Glomerular visceral epithelial cell (primary cell): Measurements from ENCODE around the gene GLIPR1L2.
A peak's percentile ranks its signal among the peaks of the same experiment; 100 is the strongest.
"Not testable (repeated sequence)": the region's sequence is repeated elsewhere in the genome, so short reads cannot be mapped to it uniquely, and the experiment has no call there.

Source experiments
- DNase-seq: peaks from one replicate; pipeline ENCODE4 v3.0.0-alpha.2; 2016; ENCODE audit errors: extremely low spot score

The GLIPR1L2 gene

DNA sequence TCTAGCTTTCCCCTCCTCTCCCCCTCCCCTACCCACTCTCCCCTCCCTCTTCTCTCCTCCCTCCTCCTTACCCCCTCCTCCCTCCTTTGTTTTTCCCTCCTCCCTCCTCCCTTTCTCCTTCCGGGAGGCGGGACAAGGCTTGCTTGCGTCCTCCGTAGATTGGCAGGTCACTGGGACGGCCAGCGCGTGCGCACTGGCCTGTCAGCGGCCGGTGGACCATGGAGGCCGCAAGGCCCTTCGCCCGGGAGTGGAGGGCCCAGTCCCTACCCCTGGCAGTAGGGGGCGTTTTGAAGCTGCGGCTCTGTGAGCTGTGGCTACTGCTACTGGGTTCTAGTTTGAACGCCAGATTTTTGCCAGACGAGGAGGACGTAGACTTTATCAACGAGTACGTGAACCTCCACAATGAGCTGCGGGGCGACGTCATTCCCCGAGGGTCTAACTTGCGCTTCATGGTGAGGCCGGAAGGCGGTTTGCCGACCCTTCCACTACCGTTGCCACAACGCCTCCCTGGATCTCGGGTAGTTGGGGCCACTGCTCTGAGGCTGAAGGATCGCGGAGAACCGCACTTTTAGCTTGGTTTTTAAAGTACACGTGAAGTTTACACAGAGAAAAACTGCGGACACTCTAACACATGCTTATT is at the start of gene GLIPR1L2:
Gene GLIPR1L2, plus strand, starts transcription at position 191 of the 640 bp plus-strand sequence. Its CDS starts 28 bp downstream, at position 219.
- DNase-seq = peak; percentile 97

DNA sequence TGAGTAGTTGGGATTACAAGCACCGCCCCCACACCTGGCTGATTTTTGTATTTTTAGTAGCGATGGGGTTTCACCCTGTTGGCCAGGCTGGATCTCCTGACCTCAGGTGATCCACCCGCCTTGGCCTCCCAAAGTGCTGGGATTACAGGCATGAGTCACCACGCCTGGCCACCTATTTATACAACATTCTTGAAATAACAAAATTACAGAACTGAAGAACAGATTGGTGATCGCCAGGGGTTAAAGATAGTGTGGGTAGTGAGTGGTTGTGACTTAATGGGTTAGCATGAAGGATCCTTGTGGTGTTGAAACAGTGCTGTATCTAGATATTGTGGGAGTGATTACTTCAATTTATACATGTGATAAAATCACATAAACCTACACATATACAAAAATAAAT is 49.0 kb upstream of the GLIPR1L2 start:
- no peak for DNase-seq

DNA sequence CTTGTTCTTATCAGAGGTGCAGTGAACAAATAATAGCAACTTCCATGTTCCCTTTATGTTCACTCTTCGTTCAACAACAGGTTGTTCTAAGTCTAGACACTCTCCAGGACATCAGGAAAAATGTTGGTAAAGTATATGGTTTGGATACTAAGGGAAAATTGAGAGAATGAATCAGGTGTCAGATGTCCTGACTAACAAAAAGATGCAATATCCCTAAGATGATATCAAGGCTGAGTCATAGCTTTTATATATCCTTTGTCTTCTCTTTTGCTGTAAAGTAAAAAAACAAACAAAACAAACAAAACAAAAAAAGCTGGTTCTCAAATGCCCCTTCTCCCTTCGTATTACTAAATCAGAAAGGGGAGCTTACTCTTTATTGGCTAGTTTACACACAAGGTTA is 45.4 kb upstream of the GLIPR1L2 start:
- no peak for DNase-seq

DNA sequence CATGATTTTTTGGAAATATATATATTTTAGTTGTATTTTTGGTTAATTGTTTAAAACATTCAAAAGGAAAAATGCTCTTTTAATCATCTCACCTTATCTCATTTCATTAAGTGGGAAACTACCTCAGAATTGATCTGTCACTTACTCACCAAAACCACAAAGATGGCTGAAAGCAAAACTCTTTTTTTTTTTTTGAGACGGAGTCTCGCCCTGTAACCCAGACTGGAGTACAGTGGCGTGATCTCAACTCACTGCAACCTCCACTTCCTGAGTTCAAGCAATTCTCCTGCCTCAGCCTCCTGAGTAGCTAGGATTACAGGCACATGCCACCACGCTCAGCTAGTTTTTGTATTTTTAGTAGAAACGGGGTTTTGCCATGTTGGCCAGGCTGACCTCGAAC is 44.7 kb upstream of the GLIPR1L2 start:
- not testable (repeated sequence) for DNase-seq

DNA sequence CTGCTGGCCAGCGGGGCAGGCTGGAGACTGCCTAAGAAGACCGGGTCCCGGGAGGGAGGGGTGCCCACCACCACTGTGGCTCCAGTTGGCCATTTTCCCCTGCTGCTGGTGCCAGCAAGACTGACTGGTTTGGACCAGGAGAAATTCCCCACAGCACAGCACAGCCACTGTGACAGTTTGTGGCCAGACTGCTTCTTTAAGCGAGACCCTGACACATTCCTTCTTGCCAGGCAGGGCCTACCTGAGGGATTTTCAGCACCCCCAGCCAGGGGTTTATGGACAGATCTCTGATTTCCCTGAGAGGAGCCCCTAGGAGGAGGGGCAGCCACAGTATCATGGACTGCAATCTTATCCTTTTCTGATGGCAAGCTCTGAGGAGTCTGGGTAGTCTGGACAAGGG is 40.9 kb upstream of the GLIPR1L2 start:
- DNase-seq = no peak

DNA sequence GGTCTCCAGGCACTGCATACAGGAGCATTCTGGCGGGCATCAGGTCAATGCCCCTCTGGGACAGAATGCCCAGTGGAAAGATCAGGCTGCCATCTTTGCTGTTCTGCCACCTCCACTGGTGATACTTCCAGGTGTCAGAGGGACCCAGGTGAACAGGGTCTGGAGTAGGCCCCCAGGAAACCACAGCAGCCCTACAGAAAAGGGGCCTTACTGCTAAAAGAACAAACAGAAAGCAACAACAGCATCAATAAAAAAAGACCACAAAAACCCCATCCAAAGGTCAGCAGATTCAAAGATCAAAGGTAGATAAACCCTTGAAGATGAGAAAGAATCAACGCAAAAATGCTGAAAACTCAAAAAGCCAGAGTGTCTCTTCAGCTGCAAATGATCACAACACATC is 40.5 kb upstream of the GLIPR1L2 start:
- no peak for DNase-seq

DNA sequence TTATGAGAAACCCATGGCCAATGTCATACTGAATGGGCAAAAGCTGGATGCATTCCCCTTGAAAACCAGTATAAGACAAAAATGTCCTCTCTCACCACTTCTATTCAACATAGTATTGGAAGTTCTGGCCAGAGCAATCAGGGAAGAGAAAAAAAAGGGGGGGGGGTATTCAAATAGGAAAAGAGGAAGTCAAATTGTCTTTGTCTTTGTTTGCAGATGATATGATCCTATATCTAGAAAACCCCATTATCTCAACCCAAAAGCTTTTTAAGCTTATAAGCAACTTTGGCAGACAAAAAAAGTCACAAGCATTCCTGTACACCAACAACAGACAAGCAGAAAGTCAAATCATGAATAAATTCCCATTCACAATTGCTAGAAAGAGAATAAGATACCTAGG is 36.9 kb upstream of the GLIPR1L2 start:
- no peak for DNase-seq

DNA sequence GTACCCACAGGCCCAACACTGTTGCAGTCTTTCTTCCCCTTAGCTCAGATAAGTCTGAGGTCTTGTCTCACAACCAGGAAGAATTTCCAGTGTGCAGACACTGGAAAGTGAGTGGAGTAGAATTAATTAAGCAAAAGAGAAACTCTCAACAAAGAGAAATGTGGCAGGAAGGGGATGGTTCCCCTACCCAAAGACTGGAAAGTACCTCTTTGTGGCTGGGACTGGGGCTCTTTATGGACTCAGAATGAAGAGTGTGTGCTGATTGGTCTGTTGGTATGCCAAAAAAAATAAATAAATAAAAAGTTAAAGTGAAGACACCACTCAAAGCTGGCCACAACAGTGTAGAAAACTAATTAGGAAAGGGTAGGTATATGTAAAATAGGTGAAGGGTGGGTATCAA is 30.0 kb upstream of the GLIPR1L2 start:
- no peak for DNase-seq

DNA sequence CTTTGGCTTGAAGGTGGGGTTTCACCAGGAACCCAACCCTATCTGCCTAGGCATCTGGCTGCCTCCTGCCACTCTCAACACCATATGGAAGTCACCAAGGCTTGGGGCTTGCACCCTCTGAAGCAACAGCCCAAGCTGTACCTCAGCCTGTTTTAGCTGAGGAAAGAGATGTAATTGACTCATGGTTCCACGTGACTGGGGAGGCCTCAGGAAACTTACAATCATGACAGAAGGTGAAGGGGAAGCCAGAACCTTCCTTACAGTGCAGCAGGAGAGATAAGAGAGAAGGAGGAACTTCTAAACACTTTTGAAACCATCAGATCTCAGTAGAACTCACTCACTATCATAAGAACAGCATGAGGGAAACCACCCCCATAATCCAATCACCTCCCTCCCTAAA is 29.5 kb upstream of the GLIPR1L2 start:
- DNase-seq = no peak

DNA sequence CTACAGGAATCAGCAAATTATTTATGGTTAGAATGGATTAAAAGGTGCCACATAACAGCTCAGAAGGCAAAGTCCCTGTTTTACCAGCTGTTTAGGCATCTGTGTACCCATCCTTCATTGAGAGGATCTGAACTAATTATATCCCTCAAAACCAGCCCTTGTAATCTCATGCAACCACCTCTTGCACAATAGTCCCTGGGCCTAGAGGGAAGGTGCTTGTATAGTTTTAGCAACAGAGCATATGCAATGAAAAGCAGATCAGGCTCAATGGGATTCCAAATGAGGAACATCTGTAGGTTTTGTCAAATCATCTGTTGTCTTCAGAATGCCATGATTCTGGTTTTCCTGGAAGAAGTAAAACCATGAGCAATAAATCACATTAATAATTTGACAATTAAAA is 26.0 kb upstream of the GLIPR1L2 start:
- no peak for DNase-seq

DNA sequence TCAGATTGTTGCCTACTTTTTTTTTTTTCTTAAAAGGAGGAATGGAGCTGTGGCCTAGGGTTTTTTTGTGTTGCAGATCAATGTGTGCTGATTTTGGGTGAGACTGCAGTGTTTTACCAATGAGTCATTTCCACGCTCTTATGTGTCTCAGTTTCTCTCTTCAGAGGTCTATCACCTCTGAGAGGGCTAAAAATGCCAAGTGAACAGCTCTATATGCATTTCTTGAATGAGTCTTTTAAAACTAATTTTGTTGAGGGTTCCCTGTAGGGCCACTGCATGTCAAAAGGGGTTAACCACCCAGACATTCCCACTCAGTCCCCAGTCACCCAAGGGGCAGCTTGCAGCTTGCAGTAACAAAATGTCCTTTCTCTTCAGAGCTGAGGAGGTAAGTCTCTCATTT is 24.3 kb upstream of the GLIPR1L2 start:
- no peak for DNase-seq

DNA sequence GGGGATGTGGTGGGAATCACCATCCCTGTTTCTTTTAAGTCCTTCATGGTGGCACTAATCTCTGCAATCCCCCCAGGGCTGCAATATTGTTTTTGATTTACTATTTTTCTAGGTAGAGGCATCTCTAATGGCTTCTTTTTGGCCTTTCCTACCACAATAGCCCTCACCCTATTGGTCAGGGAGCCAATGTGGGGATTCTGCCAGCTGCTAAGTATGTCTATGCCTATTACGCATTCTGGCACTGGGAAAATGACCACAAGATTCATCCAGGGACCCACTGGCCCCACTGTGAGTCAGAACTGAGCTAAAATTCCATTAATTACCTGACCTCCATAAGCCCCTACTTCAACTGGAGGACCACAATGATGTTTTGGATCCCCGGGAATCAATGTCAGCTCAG is 15.9 kb upstream of the GLIPR1L2 start:
- DNase-seq = no peak

DNA sequence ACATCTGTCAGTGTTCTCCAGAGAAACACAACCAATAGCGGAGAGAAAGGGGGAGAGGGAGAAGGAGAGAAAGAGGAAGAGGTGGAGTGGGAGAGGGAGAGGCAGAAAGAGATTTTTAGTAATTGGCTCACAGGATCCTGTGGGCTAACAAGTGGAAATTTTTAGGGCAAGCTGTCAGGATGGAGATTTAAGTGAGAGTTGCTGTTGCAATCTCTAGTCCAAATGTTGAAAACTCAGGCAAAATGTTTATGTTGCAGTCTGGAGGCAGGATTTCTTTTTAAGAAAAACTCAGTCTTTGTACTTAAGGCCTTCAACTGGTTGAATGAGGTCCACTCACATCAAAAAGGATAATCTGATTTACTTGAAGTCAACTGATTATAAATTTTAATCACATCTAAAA is 12.5 kb upstream of the GLIPR1L2 start:
- DNase-seq = no peak

DNA sequence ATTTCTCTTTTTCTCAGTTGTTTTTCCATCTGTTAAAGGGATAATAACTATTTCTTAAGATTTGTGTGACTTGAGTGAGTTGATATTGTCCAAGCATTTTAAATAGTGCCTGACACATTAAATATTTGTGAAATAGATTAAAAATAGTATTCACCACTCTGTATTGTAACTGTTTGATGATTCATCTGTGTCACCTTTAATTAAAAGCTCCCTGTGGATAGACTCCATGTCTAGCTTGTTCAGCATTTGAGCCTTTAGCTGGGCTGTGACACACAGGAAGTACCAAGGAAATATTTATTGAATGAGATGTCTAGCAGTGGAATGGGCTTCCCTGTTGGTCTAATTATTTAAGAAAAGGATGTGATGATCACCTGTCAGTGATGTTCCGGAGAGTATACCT is 1.8 kb upstream of the GLIPR1L2 start:
- DNase-seq = peak; percentile 12

DNA sequence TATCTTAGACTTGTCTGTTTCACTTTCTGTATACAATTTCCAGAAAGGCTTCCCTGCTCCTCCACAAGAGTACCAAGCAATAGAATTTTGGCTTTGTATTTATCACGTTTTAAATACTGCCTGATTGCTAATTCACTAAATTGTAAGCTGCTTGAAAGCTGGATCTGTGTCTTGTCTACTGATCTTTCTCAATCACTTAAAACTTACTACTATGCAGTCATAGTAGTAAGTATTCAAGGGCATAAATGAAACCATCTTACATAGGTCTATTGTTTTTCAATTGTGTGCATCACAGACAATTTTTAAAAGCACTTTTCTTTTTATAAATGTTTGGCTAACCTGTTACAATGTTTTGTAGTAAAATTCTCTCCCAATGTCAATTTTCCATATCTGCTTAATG is 1.2 kb upstream of the GLIPR1L2 start:
- no peak for DNase-seq

DNA sequence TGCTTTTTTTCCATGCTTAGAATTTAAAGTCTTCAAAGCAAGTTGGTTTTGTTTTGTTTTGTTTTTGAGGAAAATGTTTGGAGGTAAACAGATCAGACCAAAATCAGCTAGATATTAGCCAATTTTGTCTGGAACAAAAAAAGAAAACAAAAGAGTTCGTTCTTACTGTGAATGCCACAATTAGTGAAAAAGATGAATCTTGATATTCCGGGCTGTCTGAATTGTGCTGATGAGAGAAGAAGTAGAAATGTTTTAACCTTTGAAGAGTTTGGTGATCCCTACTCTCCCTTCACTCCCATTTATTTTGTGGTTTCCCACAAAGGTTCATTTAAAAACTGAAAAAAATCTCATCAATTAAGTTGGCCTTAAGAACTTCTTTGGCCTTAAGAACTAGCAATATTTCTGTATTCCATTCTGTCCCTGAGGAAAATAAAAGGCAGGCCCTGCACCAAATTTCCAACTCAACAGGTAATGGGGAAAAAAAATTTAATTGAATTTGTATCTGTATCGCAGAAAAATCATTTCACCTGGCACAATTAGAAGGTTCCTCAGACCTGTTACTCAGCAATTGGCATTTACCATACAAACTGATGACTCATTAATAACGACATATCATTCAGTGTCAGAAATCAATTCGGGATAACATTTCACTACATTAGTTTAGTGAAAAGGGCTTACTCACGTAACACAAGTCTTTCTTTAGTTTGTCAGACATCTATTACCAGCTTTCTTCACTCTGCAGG is 562 bp upstream of the GLIPR1L2 start:
- DNase-seq = no peak

DNA sequence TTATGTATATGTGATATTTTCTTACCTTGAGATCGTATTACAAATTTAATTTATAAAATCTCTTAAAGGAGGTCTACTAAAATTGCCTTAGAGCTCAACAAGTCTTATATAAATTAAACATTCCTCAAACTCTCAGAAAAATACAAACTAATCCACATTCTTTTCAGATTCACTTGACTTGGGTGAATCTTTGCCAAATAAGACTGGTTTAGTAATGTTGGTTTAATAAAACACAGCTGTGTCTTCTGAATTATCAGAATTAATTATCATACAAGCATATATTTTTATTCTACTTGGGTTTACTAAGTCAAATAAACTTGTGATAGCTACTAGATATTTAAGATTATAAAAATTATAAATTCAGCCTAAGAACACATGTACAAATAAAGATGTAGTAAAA is 13.3 kb downstream of the GLIPR1L2 start:
- no peak for DNase-seq

DNA sequence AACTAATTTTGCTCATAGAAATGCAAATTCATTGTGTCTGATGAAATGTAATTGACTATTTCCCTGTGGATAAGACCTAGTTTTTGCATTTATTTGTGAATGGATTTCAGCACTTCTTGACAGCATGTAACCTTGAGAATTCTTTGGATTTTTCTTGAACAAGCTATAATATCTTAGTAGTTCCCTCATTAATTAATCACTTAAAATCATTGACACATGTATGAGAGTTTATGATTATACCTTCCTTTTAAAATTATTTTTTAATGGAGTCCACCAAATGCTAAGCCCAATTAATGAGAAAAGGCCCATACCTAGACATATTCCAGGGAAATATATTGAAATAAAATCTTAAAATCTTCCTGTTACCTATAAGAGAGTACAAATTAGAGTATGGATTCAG is 16.8 kb downstream of the GLIPR1L2 start:
- DNase-seq = no peak

DNA sequence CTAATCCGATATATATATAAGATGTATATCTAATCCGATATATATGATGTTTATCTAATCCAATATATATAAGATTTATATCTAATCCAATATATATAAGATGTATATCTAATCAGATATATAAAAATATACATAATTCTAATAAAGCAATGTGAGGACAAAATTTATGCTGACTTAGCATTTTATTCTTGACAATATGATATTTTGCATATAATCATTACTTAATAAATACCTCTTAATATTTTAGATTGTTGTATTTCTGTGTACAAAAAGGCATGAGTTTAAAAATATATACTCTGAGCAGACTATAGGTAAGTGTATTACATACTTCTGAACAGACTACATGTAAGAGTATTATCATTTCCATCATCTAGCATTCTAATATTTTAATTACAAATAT is 18.9 kb downstream of the GLIPR1L2 start:
- no peak for DNase-seq

DNA sequence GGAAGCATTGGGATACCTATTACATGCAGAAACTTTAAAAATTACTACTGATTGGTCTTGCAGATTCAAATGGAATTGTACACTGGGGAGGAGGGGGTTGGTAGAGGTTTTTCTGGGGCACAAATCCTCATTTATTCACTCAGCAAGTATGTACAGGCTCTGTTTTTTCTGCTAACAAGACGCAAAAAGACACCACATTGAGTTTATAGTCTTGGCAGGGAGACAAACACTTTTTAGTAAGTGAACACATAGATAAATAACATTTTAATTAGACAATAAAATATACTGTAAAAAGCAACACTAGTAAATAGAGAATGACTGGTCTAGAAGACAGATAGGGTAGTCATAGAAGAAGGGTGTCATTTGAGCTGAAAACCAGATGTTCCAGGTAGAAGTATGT is 23.8 kb downstream of the GLIPR1L2 start:
- DNase-seq = no peak

DNA sequence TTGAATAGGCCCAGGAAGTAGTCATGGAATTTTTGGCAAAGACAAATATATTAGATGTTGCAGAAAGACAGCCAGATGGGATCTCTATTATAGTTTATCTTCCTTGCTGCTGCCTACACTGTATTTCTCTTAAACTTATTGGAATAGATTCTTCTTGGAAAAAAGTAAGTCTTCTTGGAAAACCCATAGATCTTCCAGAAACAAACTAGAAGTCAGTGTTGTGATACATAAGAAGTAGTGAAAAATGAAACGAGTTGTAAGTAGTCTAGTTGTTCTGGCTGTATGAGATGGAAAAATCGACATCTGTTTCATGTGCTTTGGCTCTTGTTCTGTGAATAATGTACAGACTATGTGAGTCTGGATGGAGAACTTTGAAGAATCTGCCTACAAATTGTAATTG is 29.0 kb downstream of the GLIPR1L2 start:
- DNase-seq = no peak

DNA sequence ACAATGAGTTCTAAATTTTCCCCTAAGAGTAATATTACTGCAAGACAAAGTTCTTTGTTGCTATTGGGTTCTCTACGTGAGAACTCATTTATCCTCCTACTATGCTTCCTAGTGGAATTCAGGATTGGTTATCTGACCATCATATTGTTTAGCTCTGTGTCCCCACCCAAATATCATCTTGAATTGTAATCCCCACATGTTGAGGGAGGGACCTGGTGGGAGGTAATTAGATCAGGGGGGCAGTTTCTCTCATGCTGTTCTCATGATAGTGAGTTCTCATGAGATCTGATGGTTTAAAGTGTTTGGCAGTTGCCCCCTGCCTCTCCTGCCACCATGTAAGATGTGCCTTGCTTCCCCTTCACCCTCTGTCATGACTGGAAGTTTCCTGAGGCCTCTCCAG is 36.6 kb downstream of the GLIPR1L2 start:
- DNase-seq = no peak

DNA sequence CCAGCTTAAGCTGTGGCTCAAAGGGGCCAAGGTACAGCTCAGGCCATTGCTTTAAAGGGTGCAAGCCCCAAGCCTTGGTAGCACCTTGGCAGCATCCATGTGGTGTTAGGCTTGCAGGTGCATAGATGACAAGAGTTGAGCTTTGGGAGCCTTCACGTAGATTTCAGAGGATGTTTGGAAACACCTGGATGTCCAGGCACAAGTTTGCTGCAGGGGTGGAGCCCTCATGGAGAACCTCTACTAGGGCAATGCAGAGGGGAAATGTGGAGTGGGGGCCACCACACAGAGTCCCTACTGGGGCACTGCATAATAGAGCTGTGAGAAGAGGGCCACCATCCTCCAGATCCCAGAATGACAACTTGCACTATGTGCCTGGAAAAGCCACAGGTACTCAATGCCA is 37.9 kb downstream of the GLIPR1L2 start:
- DNase-seq = no peak

DNA sequence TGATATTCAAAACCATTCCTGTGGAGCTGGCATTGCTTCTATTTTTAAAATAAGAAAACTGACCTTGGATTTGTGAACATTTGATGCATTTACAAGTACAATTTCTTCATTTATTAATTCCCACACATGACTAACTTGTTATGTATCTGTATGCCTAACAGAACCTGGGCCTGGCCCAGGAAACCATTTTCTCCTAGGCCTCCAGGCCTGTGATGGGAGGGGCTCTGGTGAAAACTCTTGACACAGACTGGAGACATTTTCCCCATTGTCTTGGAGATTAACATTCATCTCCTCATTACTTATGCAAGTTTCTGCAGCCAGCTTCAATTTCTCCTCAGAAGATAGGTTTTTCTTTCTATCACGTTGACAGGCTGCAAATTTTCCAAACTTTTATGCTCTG is 42.0 kb downstream of the GLIPR1L2 start:
- no peak for DNase-seq
